ENCODE measurements around the gene PPP2R2B.

PPP2R2B gene

GRCh38 chr5:146533882-146534281 lies 344.7 kb downstream of the PPP2R2B start:
- DNase-seq, result no peak

- DNase-seq, result peak; percentile 55 to 74
Measured at GRCh38 chr5:146533260-146533857, 345.2 kb downstream of the PPP2R2B start.

All from CD4-positive, alpha-beta T cell treated with Interferon alpha-2 for 1 hour (primary cell).